Measurements from ENCODE around the gene CDCA3.

Gene CDCA3

GRCh38 chr12:6854036-6854435, 3.0 kb upstream of the CDCA3 start:
- no peak overlapping the region for H3K4me3 ChIP-seq (ENCODE audit: low read depth, low read length)
- TF ChIP-seq CTCF (IDR thresholded peaks at IDR 0.05; ENCODE audit: insufficient read depth, low read depth, low read length, missing control alignments) = no peak
- no peak for DNase-seq (ENCODE audit: low read depth)

GRCh38 chr12:6853626-6854025, 2.5 kb upstream of the CDCA3 start:
- no peak for TF ChIP-seq CTCF (IDR thresholded peaks at IDR 0.05; ENCODE audit: insufficient read depth, low read depth, low read length, missing control alignments)
- no peak overlapping the region; the same call in 1 of the 2 replicates for H3K4me3 ChIP-seq (ENCODE audit: low read depth, low read length)
- DNase-seq (ENCODE audit: low read depth) = no peak

GRCh38 chr12:6852651-6853354, 1.7 kb upstream of the CDCA3 start:
- H3K4me3 ChIP-seq (ENCODE audit: low read depth, low read length) = peak overlapping the region; percentile 65
- peak; percentile 68 for DNase-seq (ENCODE audit: low read depth)
- no peak for TF ChIP-seq CTCF (IDR thresholded peaks at IDR 0.05; ENCODE audit: insufficient read depth, low read depth, low read length, missing control alignments)

- no peak for TF ChIP-seq CTCF (IDR thresholded peaks at IDR 0.05; ENCODE audit: insufficient read depth, low read depth, low read length, missing control alignments)
- H3K4me3 ChIP-seq (ENCODE audit: low read depth, low read length) = peak within 1 kb of the TSS; percentile 73
- peak; percentile 100 for DNase-seq (ENCODE audit: low read depth)
Measured at GRCh38 chr12:6851921-6852650, 1.0 kb upstream of the CDCA3 start, which contains the start of gene USP5. Gene USP5 (plus strand): TSS chr12:6852150. CDS start chr12:6852180, 30 bp downstream.

GRCh38 chr12:6850796-6851152, 312 bp downstream of the CDCA3 start:
- peak overlapping the region; percentile 73 for H3K4me3 ChIP-seq (ENCODE audit: low read depth, low read length)

GRCh38 chr12:6849976-6850560, 1.0 kb downstream of the CDCA3 start:
- no peak for DNase-seq (ENCODE audit: low read depth)
- peak overlapping the region; percentile 73 for H3K4me3 ChIP-seq (ENCODE audit: low read depth, low read length)

More at GRCh38 chr12:6850796-6851152, 312 bp downstream of the CDCA3 start:
- no peak for TF ChIP-seq CTCF (IDR thresholded peaks at IDR 0.05; ENCODE audit: insufficient read depth, low read depth, low read length, missing control alignments)
- no peak for DNase-seq (ENCODE audit: low read depth)

More at GRCh38 chr12:6849976-6850560, 1.0 kb downstream of the CDCA3 start:
- TF ChIP-seq CTCF (IDR thresholded peaks at IDR 0.05; ENCODE audit: insufficient read depth, low read depth, low read length, missing control alignments) = no peak

Data from GM12865 (cell line).